Neuronal stem cell (in vitro differentiated cells): ENCODE data around the gene FOXB1. TPM values are rescaled to one million over a fixed set of nuclear protein-coding genes. Genes with fewer than 3 reads are reported as not detected.
A peak's percentile ranks its signal among the peaks of the same experiment; 100 is the strongest.

Experiments used
- DNase-seq: peaks from one replicate; pipeline ENCODE4 v3.0.0-alpha.2; 2013; ENCODE audit warnings: low spot score
- H2AFZ ChIP-seq: one replicate; pipeline ENCODE4 v1.6.1; 2013; ENCODE audit warnings: mild to moderate bottlenecking, low read length, inconsistent platforms
- H2AK5ac ChIP-seq: 2 replicates; pipeline ENCODE4 v1.6.1; 2013; ENCODE audit warnings: low read depth, mild to moderate bottlenecking, inconsistent platforms, low read length, moderate library complexity, mixed read lengths
- H2BK120ac ChIP-seq: 2 replicates; pipeline ENCODE4 v1.6.1; 2013; ENCODE audit warnings: low read depth, mild to moderate bottlenecking, inconsistent platforms, low read length, moderate library complexity, mixed read lengths
- H2BK12ac ChIP-seq: one replicate; pipeline ENCODE4 v1.6.1; 2013; ENCODE audit warnings: low read length, inconsistent platforms
- H2BK15ac ChIP-seq: 2 replicates; pipeline ENCODE4 v1.6.1; 2013; ENCODE audit warnings: mild to moderate bottlenecking, low read length, inconsistent platforms, mixed read lengths
- H2BK5ac ChIP-seq: one replicate; pipeline ENCODE4 v1.6.1; 2013; ENCODE audit warnings: inconsistent platforms, mild to moderate bottlenecking, low read length, moderate library complexity
- H3K14ac ChIP-seq: one replicate; pipeline ENCODE4 v1.6.1; 2013; ENCODE audit warnings: low read length, inconsistent platforms
- H3K18ac ChIP-seq: 2 replicates; pipeline ENCODE4 v1.6.1; 2013; ENCODE audit warnings: low read length, inconsistent platforms
- H3K23ac ChIP-seq: 2 replicates; pipeline ENCODE4 v1.6.1; 2013; ENCODE audit warnings: low read depth, mild to moderate bottlenecking, mixed read lengths, low read length, inconsistent platforms; ENCODE audit not compliant: poor library complexity
- H3K27ac ChIP-seq: replicated peaks from 3 replicates; pipeline ENCODE4 v1.5.1; 2013; ENCODE audit warnings: low read length, inconsistent platforms
- H3K27me3 ChIP-seq, 3 experiments: 2 replicates each; pipeline ENCODE4 v1.6.1; 2013; ENCODE audit warnings: low read length in 3 of 3, mild to moderate bottlenecking in 2 of 3, inconsistent platforms in 1 of 3, low read depth in 1 of 3, mixed read lengths in 1 of 3, moderate library complexity in 1 of 3; ENCODE audit not compliant: control insufficient read depth in 3 of 3, insufficient read depth in 3 of 3
- H3K36me3 ChIP-seq, 2 donors: replicated peaks in 1 of 2; 2 replicates each; pipeline ENCODE4 v1.6.1; 2013; ENCODE audit warnings: low read length in 2 of 2; ENCODE audit not compliant: control insufficient read depth in 2 of 2, insufficient read depth in 2 of 2
- H3K4ac ChIP-seq: 2 replicates; pipeline ENCODE4 v1.6.1; 2013; ENCODE audit warnings: inconsistent platforms, mild to moderate bottlenecking, low read length, moderate library complexity
- H3K4me1 ChIP-seq, 2 donors: 1 replicate in 1 of 2; 2 replicates in 1 of 2; pipeline ENCODE4 v1.6.1; 2013; ENCODE audit warnings: low read length in 2 of 2, low read depth in 1 of 2; ENCODE audit not compliant: control insufficient read depth in 2 of 2, insufficient read depth in 1 of 2
- H3K4me2 ChIP-seq: one replicate; pipeline ENCODE4 v1.6.1; 2013; ENCODE audit warnings: mild to moderate bottlenecking, low read length, inconsistent platforms; ENCODE audit not compliant: insufficient read depth, poor library complexity, severe bottlenecking
- H3K4me3 ChIP-seq, 2 donors: 2 replicates each; pipeline ENCODE4 v1.5.1; 2013; ENCODE audit warnings: low read length in 2 of 2, mild to moderate bottlenecking in 2 of 2, inconsistent platforms in 1 of 2, moderate library complexity in 1 of 2
- H3K79me1 ChIP-seq: one replicate; pipeline ENCODE4 v1.6.1; 2013; ENCODE audit warnings: low read depth, mild to moderate bottlenecking, inconsistent platforms, low read length, moderate library complexity
- H3K9ac ChIP-seq: one replicate; pipeline ENCODE4 v1.6.1; 2013; ENCODE audit warnings: mild to moderate bottlenecking, low read depth, low read length, inconsistent platforms; ENCODE audit not compliant: poor library complexity
- H3K9me3 ChIP-seq, 2 donors: replicated peaks in 1 of 2; 2 replicates each; pipeline versions ENCODE3 to v1.6.1; 2013; ENCODE audit warnings: low read length in 2 of 2, mild to moderate bottlenecking in 2 of 2, inconsistent platforms in 1 of 2, low read depth in 1 of 2, mixed read lengths in 1 of 2, moderate library complexity in 1 of 2; ENCODE audit not compliant: control insufficient read depth in 2 of 2, insufficient read depth in 1 of 2
- H4K8ac ChIP-seq: one replicate; pipeline ENCODE4 v1.6.1; 2013; ENCODE audit warnings: low read depth, mild to moderate bottlenecking, inconsistent platforms, low read length, moderate library complexity
- H4K91ac ChIP-seq: one replicate; pipeline ENCODE4 v1.6.1; 2013; ENCODE audit warnings: low read length, low read depth, mild to moderate bottlenecking, inconsistent platforms; ENCODE audit not compliant: poor library complexity
- WGBS, 2 donors: extraction: QIAGEN DNeasy Blood & Tissue Kit; methylation state at CpG; one replicate each; pipeline ENCODE4 v1.1.7; 2013; ENCODE audit warnings: missing lambda C conversion rate in 2 of 2, mixed read lengths in 1 of 2; ENCODE audit not compliant: insufficient read length in 2 of 2, insufficient replicate concordance in 1 of 2; ENCODE audit errors: extremely low coverage in 2 of 2; 5-methylcytosine and 5-hydroxymethylcytosine counted together
- polyA plus RNA-seq, 2 experiments: library from polyadenylated mRNA; stranded (reverse); fragments of 200-250 nt; gene quantifications; one replicate each; pipeline ENCODE4 v1.2.3, GENCODE V29; 2013

Gene FOXB1
- 0.06 TPM for polyA plus RNA-seq (2013, experiment 1 of 2)
- 0.12 TPM for polyA plus RNA-seq (2013, experiment 2 of 2)

DNA sequence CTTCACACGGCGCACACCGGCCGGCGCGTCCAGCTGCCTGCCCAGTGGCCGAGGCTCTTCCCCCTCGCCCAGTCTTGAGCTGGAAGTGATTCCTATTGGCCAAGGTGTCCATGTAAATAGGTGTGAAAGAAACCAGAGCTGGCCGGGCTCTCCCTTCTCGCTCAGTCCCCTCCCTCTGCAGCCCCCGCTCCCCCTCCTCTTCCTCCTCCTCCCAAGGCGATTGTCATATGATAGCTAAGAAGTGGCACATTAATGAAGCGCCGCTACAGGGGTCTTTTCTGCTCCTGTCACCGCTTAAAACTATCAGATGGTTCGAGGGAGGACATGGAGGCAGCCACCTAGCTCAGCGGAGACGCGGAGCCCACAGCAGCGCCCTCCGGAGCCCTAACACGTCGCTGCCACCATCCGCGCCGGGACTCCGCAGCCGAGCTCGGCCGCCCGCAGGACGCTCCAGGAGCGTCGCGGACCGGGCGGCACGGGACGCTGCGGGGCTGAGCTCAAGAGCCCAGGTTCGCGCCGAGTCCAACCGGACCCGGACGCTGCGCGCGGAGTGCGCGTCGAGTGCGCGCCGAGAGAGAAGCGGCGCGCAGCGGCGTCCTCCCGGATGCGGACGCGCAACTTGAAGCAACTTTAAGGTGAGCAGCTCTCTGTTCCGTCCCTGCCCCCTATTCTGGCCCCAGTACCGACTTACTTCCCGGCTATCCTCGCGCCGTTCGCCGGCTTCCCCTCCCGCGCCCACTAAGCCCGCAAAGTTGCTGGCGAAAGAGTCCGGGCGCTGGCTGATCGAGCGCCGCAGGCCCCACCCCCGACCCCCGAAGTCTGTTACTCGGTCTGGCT lies at the start of gene FOXB1:
FOXB1 (plus strand) TSS at position 303 of the 837 bp plus-strand sequence. CDS start 653 bp downstream, outside the sequence.
- Histone ChIP-seq H2BK15ac (peak within 1 kb of the TSS; percentile 82), H3K9me3 (no peaks in the 10 kb centered on the region), H3K4ac (no peak within 1 kb of the TSS), H3K14ac (no peak within 1 kb of the TSS), H2BK5ac (no peak within 1 kb of the TSS), H3K9ac (peak within 1 kb of the TSS; percentile 64), H2BK12ac (peak within 1 kb of the TSS; percentile 49), H3K18ac (peak within 1 kb of the TSS; percentile 86), H2AK5ac (peak within 1 kb of the TSS; percentile 72), H3K27me3 (peaks cover 0 to 72% (median 32%) of the 10 kb centered on the region in 3 experiments), H3K4me2 (peak within 1 kb of the TSS; percentile 93), H2BK120ac (no peak within 1 kb of the TSS), H4K8ac (no peak within 1 kb of the TSS), H4K91ac (no peak within 1 kb of the TSS), H3K79me1 (no peaks in the 10 kb centered on the region), H3K36me3 (peaks cover 0 to 30% of the 10 kb centered on the region in 2 donors), H3K4me3 (peak within 1 kb of the TSS; percentile 68 to 83), H3K27ac (no peak within 1 kb of the TSS), H3K4me1 (peaks cover 27 to 51% of the 10 kb centered on the region in 2 donors), H3K23ac (peak within 1 kb of the TSS; percentile 97), H2AFZ (peak within 1 kb of the TSS; percentile 78)
- DNase-seq, result peak; percentile 80
- no CpG with 5 or more reads among the region's 84 CpGs for WGBS, 2 donors

DNA sequence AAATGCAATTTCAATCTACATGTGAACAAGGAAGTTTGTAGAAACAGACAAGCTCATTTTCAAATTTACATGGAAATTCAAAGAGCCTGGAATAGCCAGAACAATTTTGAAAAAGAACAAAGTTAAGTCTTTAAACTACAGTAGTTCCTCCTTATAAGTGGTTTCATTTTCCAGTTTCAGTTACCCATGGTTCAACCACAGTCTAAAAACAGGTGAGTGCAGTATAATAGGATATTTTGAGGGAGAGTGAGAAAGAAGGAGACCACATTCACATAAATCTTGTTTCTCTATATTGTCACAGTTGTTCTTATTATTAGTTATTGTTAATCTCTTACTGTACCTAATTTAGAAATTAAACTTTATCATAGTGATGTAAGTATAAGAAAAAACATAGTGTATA lies 45.8 kb upstream of the FOXB1 start:
- Histone ChIP-seq H3K23ac (no peak overlapping the region), H3K4me1 (peaks cover 0 to 2% of the 10 kb centered on the region in 2 donors), H3K14ac (no peak overlapping the region), H3K9me3 (peaks cover 6 to 18% of the 10 kb centered on the region in 2 donors), H3K4me3 (no peak overlapping the region), H2BK5ac (no peak overlapping the region), H2BK12ac (no peak overlapping the region), H3K27me3 (no peaks in the 10 kb centered on the region), H2AK5ac (no peak overlapping the region), H3K18ac (no peak overlapping the region), H2BK15ac (no peak overlapping the region), H4K8ac (no peak overlapping the region), H3K4me2 (no peak overlapping the region), H4K91ac (no peak overlapping the region), H3K9ac (no peak overlapping the region), H2AFZ (no peak overlapping the region), H3K4ac (no peak overlapping the region), H3K36me3 (no peaks in the 10 kb centered on the region), H3K27ac (no peak overlapping the region), H2BK120ac (no peak overlapping the region), H3K79me1 (no peaks in the 10 kb centered on the region)
- DNase-seq, result no peak

DNA sequence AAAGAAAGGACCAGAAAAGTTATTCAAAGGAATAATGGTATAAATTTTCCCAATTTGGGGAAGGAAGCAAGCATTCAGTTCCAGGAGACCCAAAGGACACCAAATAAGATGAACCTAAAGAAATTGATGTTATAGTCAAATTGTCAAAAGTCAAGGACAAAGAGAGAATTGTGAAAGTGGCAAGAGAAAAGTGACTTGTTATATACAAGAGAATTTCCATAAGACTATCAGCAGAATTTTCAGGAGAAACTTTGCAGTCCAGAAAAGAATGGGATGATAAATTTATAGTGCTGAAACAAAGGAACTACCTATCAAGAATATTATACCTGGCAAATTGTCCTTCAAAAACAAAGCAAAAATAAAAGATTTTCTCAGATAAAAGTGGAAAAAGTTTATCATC lies 43.8 kb upstream of the FOXB1 start:
- H2BK120ac ChIP-seq, result no peak overlapping the region
- H3K4me3 ChIP-seq, result no peak overlapping the region
- no peak overlapping the region for H4K8ac ChIP-seq
- H3K14ac ChIP-seq, result no peak overlapping the region
- no peaks in the 10 kb centered on the region for H3K36me3 ChIP-seq
- H2AK5ac ChIP-seq, result no peak overlapping the region
- no peaks in the 10 kb centered on the region for H3K4me1 ChIP-seq
- H4K91ac ChIP-seq, result no peak overlapping the region
- H2AFZ ChIP-seq, result no peak overlapping the region
- peaks cover 10 to 25% of the 10 kb centered on the region in 2 donors for H3K9me3 ChIP-seq
- no peak overlapping the region for H3K4ac ChIP-seq
- no peak overlapping the region for H3K27ac ChIP-seq
- no peak overlapping the region for H3K9ac ChIP-seq
- DNase-seq, result no peak
- H3K23ac ChIP-seq, result no peak overlapping the region
- no peak overlapping the region for H2BK5ac ChIP-seq
- no peak overlapping the region for H2BK15ac ChIP-seq
- H2BK12ac ChIP-seq, result no peak overlapping the region
- no peak overlapping the region for H3K18ac ChIP-seq
- no peak overlapping the region for H3K4me2 ChIP-seq
- no peaks in the 10 kb centered on the region for H3K79me1 ChIP-seq
- no peaks in the 10 kb centered on the region for H3K27me3 ChIP-seq

DNA sequence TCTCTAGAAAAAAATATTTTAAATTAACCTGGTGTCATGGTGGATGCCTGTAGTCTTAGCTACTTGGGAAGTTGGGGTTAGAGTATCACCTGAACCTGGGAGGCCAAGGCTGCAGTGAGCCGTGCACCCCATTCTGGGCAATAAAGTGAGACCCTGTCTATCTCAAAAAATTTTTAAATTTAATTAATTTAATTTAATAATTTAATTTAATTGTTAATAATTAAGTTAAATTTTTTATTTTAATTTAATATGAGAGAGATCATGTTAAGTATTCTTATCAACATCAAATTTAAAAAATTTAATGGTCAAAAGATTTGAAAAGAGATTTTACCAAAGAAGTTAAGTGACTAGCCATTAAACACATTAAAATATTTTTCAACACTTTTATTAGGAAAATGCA lies 40.8 kb upstream of the FOXB1 start:
- Histone ChIP-seq H3K27me3 (no peaks in the 10 kb centered on the region), H3K4me2 (no peak overlapping the region), H2BK120ac (no peak overlapping the region), H2AFZ (no peak overlapping the region), H4K91ac (no peak overlapping the region), H2BK5ac (no peak overlapping the region), H3K4ac (no peak overlapping the region), H3K4me3 (no peak overlapping the region), H3K14ac (no peak overlapping the region), H2BK15ac (no peak overlapping the region), H2AK5ac (no peak overlapping the region), H4K8ac (no peak overlapping the region), H3K27ac (no peak overlapping the region), H3K79me1 (no peaks in the 10 kb centered on the region), H3K36me3 (no peaks in the 10 kb centered on the region), H3K4me1 (no peaks in the 10 kb centered on the region), H3K9me3 (peaks cover 10 to 25% of the 10 kb centered on the region in 2 donors), H3K18ac (no peak overlapping the region), H2BK12ac (no peak overlapping the region), H3K9ac (no peak overlapping the region), H3K23ac (no peak overlapping the region)
- DNase-seq, result no peak
- no CpG with 5 or more reads among the region's 1 CpG for WGBS, 2 donors
